GM18907 (cell line): ENCODE data around the gene MEGF8.
A peak's percentile ranks its signal among the peaks of the same experiment; 100 is the strongest.

Experiments
- ATAC-seq: cut with Tn5 transposase; IDR thresholded peaks from one replicate; pipeline ENCODE4 v1.9.1; 2021; ENCODE audit warnings: mild to moderate bottlenecking, moderate library complexity; ENCODE audit not compliant: unreplicated experiment

The MEGF8 gene

GRCh38 chr19:42287017-42287826 is 38.2 kb upstream of the MEGF8 start:
- ATAC-seq = no peak

- no peak for ATAC-seq
Observed at GRCh38 chr19:42287827-42288107, 37.7 kb upstream of the MEGF8 start.

- ATAC-seq = no peak
Observed at GRCh38 chr19:42288387-42288786, 37.0 kb upstream of the MEGF8 start.

- no peak for ATAC-seq
Observed at GRCh38 chr19:42288881-42289555, 36.4 kb upstream of the MEGF8 start.

- no peak for ATAC-seq
Observed at GRCh38 chr19:42289556-42290041, 35.8 kb upstream of the MEGF8 start.

GRCh38 chr19:42290136-42290522 is 35.3 kb upstream of the MEGF8 start:
- ATAC-seq = no peak

GRCh38 chr19:42290523-42291434 is 34.7 kb upstream of the MEGF8 start:
- no peak for ATAC-seq

GRCh38 chr19:42291435-42291810 is 34.0 kb upstream of the MEGF8 start:
- no peak for ATAC-seq

GRCh38 chr19:42292042-42292960 is 33.1 kb upstream of the MEGF8 start:
- no peak for ATAC-seq

- no peak for ATAC-seq
Observed at GRCh38 chr19:42292963-42293362, 32.5 kb upstream of the MEGF8 start.

GRCh38 chr19:42293540-42293939 is 31.9 kb upstream of the MEGF8 start:
- no peak for ATAC-seq

GRCh38 chr19:42293948-42294347 is 31.5 kb upstream of the MEGF8 start:
- ATAC-seq = no peak

- no peak for ATAC-seq
Observed at GRCh38 chr19:42294471-42295137, 30.8 kb upstream of the MEGF8 start.

- ATAC-seq = no peak
Observed at GRCh38 chr19:42295342-42295741, 30.1 kb upstream of the MEGF8 start.

- peak; percentile 47 for ATAC-seq
Observed at GRCh38 chr19:42295831-42296525, 29.5 kb upstream of the MEGF8 start.

- no peak for ATAC-seq
Observed at GRCh38 chr19:42297039-42297438, 28.4 kb upstream of the MEGF8 start.

GRCh38 chr19:42301646-42302203 is 23.7 kb upstream of the MEGF8 start, which contains the start of gene PRR19:
PRR19 (plus strand) TSS chr19:42302132; CDS start chr19:42309585, 7,453 bp downstream.
- ATAC-seq = no peak

GRCh38 chr19:42303101-42303464 is 22.4 kb upstream of the MEGF8 start:
- ATAC-seq = no peak

GRCh38 chr19:42303876-42304275 is 21.6 kb upstream of the MEGF8 start:
- no peak for ATAC-seq
